B cell (primary cell): ENCODE results near the gene LSM12. TPM values are rescaled to one million over a fixed set of nuclear protein-coding genes. Genes with fewer than 3 reads are reported as not detected.

ENCODE experiments used
- ATAC-seq: fragments of 200-7000 bp; cut with Tn5 transposase; one replicate; pipeline ENCODE4 v1.10.0; 2021; ENCODE audit warnings: low read depth, mild to moderate bottlenecking, moderate number of reproducible peaks, moderate library complexity
- CTCF ChIA-PET: fragments of 350-600 bp; sonication (Branson Sonifier 250); formaldehyde crosslinking; loops from one replicate; lab custom pipeline; 2021; ENCODE audit warnings: antibody characterized with exemption, inconsistent platforms; lab: Charles Lee
- POLR2A ChIA-PET: fragments of 350-600 bp; sonication (Branson Sonifier 250); formaldehyde crosslinking; loops from one replicate; lab custom pipeline; 2021; ENCODE audit warnings: antibody characterized with exemption; lab: Charles Lee
- DNase-seq: peaks from one replicate; pipeline ENCODE4 v3.0.0; 2013
- H2AFZ ChIP-seq: 2 replicates; pipeline ENCODE4 v1.6.1; 2012; ENCODE audit warnings: mild to moderate bottlenecking, low read depth, low read length; ENCODE audit not compliant: insufficient read depth, poor library complexity, severe bottlenecking
- H3K27ac ChIP-seq, 2 donors: 1 replicate in 1 of 2; 2 replicates in 1 of 2; pipeline ENCODE4 v1.5.1; 2012 to 2013; ENCODE audit warnings: low read length in 2 of 2, mild to moderate bottlenecking in 2 of 2, moderate library complexity in 1 of 2
- H3K27me3 ChIP-seq, 4 experiments: fragments of 200-600 bp in 1 of 4; sonication (generic) in 1 of 4; replicated peaks in 1 of 4; 1 replicate in 2 of 4; 2 replicates in 2 of 4; pipeline versions ENCODE4 v1.6.1 to v1.7.0; 2013 to 2016; ENCODE audit warnings: low read length in 3 of 4, mild to moderate bottlenecking in 2 of 4, mixed read lengths in 1 of 4, moderate library complexity in 1 of 4; ENCODE audit not compliant: insufficient read depth in 4 of 4, control insufficient read depth in 3 of 4; ENCODE audit errors: control extremely low read depth in 1 of 4
- H3K36me3 ChIP-seq, 2 experiments: replicated peaks in 1 of 2; 1 replicate in 1 of 2; 2 replicates in 1 of 2; pipeline versions ENCODE4 v1.6.1 to v1.7.1; 2013; ENCODE audit warnings: low read length in 1 of 2; ENCODE audit not compliant: insufficient read depth in 2 of 2, control insufficient read depth in 1 of 2; ENCODE audit errors: control extremely low read depth in 1 of 2, extremely low read depth in 1 of 2
- H3K4me1 ChIP-seq, 2 donors: fragments of 200-600 bp in 1 of 2; sonication (generic) in 1 of 2; 1 replicate in 1 of 2; 2 replicates in 1 of 2; pipeline versions ENCODE4 v1.5.1 to v1.6.1; 2013 to 2017; ENCODE audit warnings: low read length in 2 of 2; ENCODE audit not compliant: control insufficient read depth in 2 of 2, insufficient read depth in 2 of 2
- H3K4me2 ChIP-seq: replicated peaks from 2 replicates; pipeline ENCODE3; 2012; ENCODE audit warnings: mild to moderate bottlenecking, low read depth, low read length; ENCODE audit not compliant: poor library complexity, severe bottlenecking
- H3K4me3 ChIP-seq, 5 experiments: fragments of 200-600 bp in 1 of 5; sonication (generic) in 1 of 5; 1 replicate in 3 of 5; 2 replicates in 2 of 5; pipeline versions ENCODE4 v1.5.1 to v1.7.0; 2011 to 2016; ENCODE audit warnings: low read length in 4 of 5, mild to moderate bottlenecking in 4 of 5, low read depth in 2 of 5, control low read depth in 1 of 5, moderate library complexity in 1 of 5; ENCODE audit not compliant: insufficient read depth in 1 of 5; ENCODE audit errors: control extremely low read depth in 1 of 5, extremely low read depth in 1 of 5
- H3K79me2 ChIP-seq: fragments of 200-600 bp; sonication (generic); one replicate; pipeline ENCODE4 v1.6.0; 2016; ENCODE audit warnings: low read length; ENCODE audit not compliant: control insufficient read depth, insufficient read depth
- H3K9ac ChIP-seq: fragments of 200-600 bp; sonication (generic); 2 replicates; pipeline ENCODE4 v1.6.1; 2017; ENCODE audit warnings: mild to moderate bottlenecking, low read length, moderate library complexity
- H3K9me3 ChIP-seq, 3 donors: one replicate each; pipeline versions ENCODE4 v1.6.1 to v1.7.1; 2013; ENCODE audit warnings: low read length in 2 of 3; ENCODE audit not compliant: control insufficient read depth in 2 of 3, insufficient read depth in 1 of 3; ENCODE audit errors: control extremely low read depth in 1 of 3
- H4K20me1 ChIP-seq: 2 replicates; pipeline ENCODE4 v1.6.0; 2012; ENCODE audit warnings: mild to moderate bottlenecking, low read length; ENCODE audit not compliant: insufficient read depth, control insufficient read depth, poor library complexity, severe bottlenecking
- H3K27ac Mint-ChIP-seq: one replicate; pipeline ENCODE4 v1.8.0; 2021; ENCODE audit warnings: mixed read lengths
- H3K27me3 Mint-ChIP-seq: one replicate; pipeline ENCODE4 v1.8.0; 2021; ENCODE audit warnings: mixed read lengths
- H3K4me1 Mint-ChIP-seq: one replicate; pipeline ENCODE4 v1.8.0; 2021; ENCODE audit warnings: mixed read lengths
- H3K4me3 Mint-ChIP-seq: one replicate; pipeline ENCODE4 v1.8.0; 2021; ENCODE audit warnings: mixed read lengths
- H3K9me3 Mint-ChIP-seq: one replicate; pipeline ENCODE4 v1.8.0; 2022; ENCODE audit warnings: mixed read lengths; ENCODE audit not compliant: insufficient read depth
- EZH2 ChIP-seq: IDR thresholded peaks from 2 replicates; pipeline ENCODE4 v1.6.1; 2012; ENCODE audit warnings: borderline replicate concordance, low read depth, mild to moderate bottlenecking, moderate library complexity, low read length; ENCODE audit not compliant: insufficient read depth, poor library complexity, severe bottlenecking
- WGBS: methylation state at CpG from one replicate; pipeline ENCODE4 v1.1.5; 2013; ENCODE audit warnings: missing lambda C conversion rate; ENCODE audit not compliant: insufficient coverage; 5-methylcytosine and 5-hydroxymethylcytosine counted together
- intact Hi-C: fragments of 100-400 bp; cut with micrococcal nuclease; formaldehyde crosslinking; loops from one replicate; pipeline ENCODE4 v1.10.0; 2022
- polyA plus RNA-seq: library from polyadenylated mRNA; depleted of rRNA; stranded (reverse); fragments of >200 nt; gene quantifications from 2 replicates; pipeline ENCODE4 v1.2.3, GENCODE V29; 2012
- total RNA-seq, 2 donors: library from RNA; stranded (reverse); fragments of 120-200 nt in 1 of 2; gene quantifications; 1 replicate in 1 of 2; 2 replicates in 1 of 2; pipeline versions ENCODE4 v1.2.3 to v1.2.4, GENCODE V29; 2013 to 2022
- TF ChIP-seq, protein P1 (sequence below): fragments of 200-600 bp; IDR thresholded peaks from one replicate; pipeline ENCODE4 v1.8.0; 2022; ENCODE audit warnings: antibody characterized with exemption, mild to moderate bottlenecking

Gene LSM12
- total and polyA plus RNA-seq, 2 donors (not counting 1 experiment from before 2014, with no cell fraction given): 16.8 to 31.2 TPM

- Histone ChIP-seq H3K9ac (no peak overlapping the region), H3K9me3 (peaks cover 0 to 3% (median 0%) of the 10 kb centered on the region in 3 donors), H3K27me3 (peaks cover 0 to 28% (median 15%) of the 10 kb centered on the region in 4 experiments), H2AFZ (no peak overlapping the region), H3K79me2 (no peaks in the 10 kb centered on the region), H3K4me3 (no peak overlapping the region), H3K27ac (no peak overlapping the region), H3K4me2 (no peak overlapping the region), H3K4me1 (peaks cover 8 to 9% of the 10 kb centered on the region in 2 donors), H3K36me3 (no peaks in the 10 kb centered on the region), H4K20me1 (no peaks in the 10 kb centered on the region)
- WGBS: 97% methylated on average over 8 of the region's 9 CpGs
- no peak for DNase-seq
- no peaks in the 10 kb centered on the region for H3K9me3 Mint-ChIP-seq
- ChIA-PET CTCF (no interaction called here), POLR2A (no interaction called here)
- H3K27me3 Mint-ChIP-seq: peaks cover 39% of the 10 kb centered on the region
- no peak overlapping the region for H3K27ac Mint-ChIP-seq
- peaks cover 2% of the 10 kb centered on the region for H3K4me1 Mint-ChIP-seq
- ATAC-seq: no peak
- TF ChIP-seq, protein P1, sequence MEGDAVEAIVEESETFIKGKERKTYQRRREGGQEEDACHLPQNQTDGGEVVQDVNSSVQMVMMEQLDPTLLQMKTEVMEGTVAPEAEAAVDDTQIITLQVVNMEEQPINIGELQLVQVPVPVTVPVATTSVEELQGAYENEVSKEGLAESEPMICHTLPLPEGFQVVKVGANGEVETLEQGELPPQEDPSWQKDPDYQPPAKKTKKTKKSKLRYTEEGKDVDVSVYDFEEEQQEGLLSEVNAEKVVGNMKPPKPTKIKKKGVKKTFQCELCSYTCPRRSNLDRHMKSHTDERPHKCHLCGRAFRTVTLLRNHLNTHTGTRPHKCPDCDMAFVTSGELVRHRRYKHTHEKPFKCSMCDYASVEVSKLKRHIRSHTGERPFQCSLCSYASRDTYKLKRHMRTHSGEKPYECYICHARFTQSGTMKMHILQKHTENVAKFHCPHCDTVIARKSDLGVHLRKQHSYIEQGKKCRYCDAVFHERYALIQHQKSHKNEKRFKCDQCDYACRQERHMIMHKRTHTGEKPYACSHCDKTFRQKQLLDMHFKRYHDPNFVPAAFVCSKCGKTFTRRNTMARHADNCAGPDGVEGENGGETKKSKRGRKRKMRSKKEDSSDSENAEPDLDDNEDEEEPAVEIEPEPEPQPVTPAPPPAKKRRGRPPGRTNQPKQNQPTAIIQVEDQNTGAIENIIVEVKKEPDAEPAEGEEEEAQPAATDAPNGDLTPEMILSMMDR: no peak
- no peak for TF ChIP-seq EZH2
- intact Hi-C loops: no loop called here
- no peak overlapping the region for H3K4me3 Mint-ChIP-seq
These were observed 78.2 kb downstream of the LSM12 start for GRCh38 chr17:43988301-43988700.

GRCh38 chr17:43987131-43988021 lies 79.1 kb downstream of the LSM12 start:
- Mint-ChIP-seq H3K4me1 (peaks cover 2% of the 10 kb centered on the region), H3K9me3 (no peaks in the 10 kb centered on the region), H3K4me3 (no peak overlapping the region), H3K27ac (no peak overlapping the region), H3K27me3 (peaks cover 44% of the 10 kb centered on the region)
- DNase-seq (no peak), ATAC-seq (no peak)
- POLR2A ChIA-PET: no interaction called here
- 83% methylated on average over 9 of the region's 12 CpGs for WGBS
- Histone ChIP-seq H3K4me2 (no peak overlapping the region), H3K27ac (no peak overlapping the region), H3K9me3 (peaks cover 0 to 5% (median 0%) of the 10 kb centered on the region in 3 donors), H3K4me1 (peaks cover 10 to 11% of the 10 kb centered on the region in 2 donors), H3K36me3 (no peaks in the 10 kb centered on the region), H2AFZ (no peak overlapping the region), H3K79me2 (no peaks in the 10 kb centered on the region), H4K20me1 (no peaks in the 10 kb centered on the region), H3K9ac (no peak overlapping the region), H3K27me3 (peaks cover 0 to 36% (median 21%) of the 10 kb centered on the region in 4 experiments), H3K4me3 (no peak overlapping the region)
- CTCF ChIA-PET: interaction anchor here (1.5 kb wide), 1 partner anchor 44 kb away, joined by 8 read pairs; no protein-coding TSS in a partner anchor
- TF ChIP-seq, protein P1: no peak
- no peak for TF ChIP-seq EZH2
- intact Hi-C loops: no loop called here
